ENCODE results near the gene GSTA3. TPM values are rescaled to one million over a fixed set of nuclear protein-coding genes. Genes with fewer than 3 reads are reported as not detected.

The GSTA3 gene
- total and polyA plus RNA-seq, 2 donors (not counting 1 experiment from before 2014, with no cell fraction given) = not detected

DNA sequence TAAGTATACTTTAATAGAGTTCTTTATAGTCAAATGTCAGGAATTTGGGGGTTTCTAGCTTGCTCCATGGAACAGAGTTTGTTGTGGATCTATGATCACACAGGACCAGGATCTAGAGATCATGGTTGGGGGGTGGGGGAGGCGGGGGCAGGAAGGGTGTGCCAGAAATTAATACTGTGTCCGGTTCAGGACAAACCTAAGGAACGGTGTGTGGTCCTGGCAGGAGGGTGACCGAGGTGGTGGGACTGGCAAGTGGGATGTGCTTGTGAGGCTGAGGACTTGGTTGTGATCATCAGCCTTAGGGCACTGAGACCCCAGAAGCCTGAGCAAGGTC is 27.9 kb downstream of the GSTA3 start:
- no peaks in the 10 kb centered on the region for H3K9me3 ChIP-seq (ENCODE audit: control insufficient read depth, insufficient read depth, low read depth, low read length)
- H3K4me1 ChIP-seq (ENCODE audit: control insufficient read depth, extremely low read depth, insufficient read depth, low read length) = peaks cover 8% of the 10 kb centered on the region
- no peaks in the 10 kb centered on the region for H3K79me2 ChIP-seq (ENCODE audit: control insufficient read depth, insufficient read depth, low read length)
- H3K27me3 ChIP-seq (ENCODE audit: control insufficient read depth, insufficient read depth, low read length) = no peaks in the 10 kb centered on the region
- H3K4me2 ChIP-seq (ENCODE audit: extremely low read depth, insufficient read depth, low read length) = peak overlapping the region; percentile 94
- no peaks in the 10 kb centered on the region for H3K36me3 ChIP-seq (ENCODE audit: control insufficient read depth, insufficient read depth, low read length)
- no peak overlapping the region for H3K27ac ChIP-seq (ENCODE audit: insufficient read depth, low read length)
- peak overlapping the region; percentile 99 for H2AFZ ChIP-seq (ENCODE audit: low read length)
- H4K20me1 ChIP-seq (ENCODE audit: control insufficient read depth, extremely low read depth, insufficient read depth, low read length) = no peaks in the 10 kb centered on the region
- DNase-seq (ENCODE audit: low read depth in 2 of 2) = no peak
- TF ChIP-seq, protein P1, sequence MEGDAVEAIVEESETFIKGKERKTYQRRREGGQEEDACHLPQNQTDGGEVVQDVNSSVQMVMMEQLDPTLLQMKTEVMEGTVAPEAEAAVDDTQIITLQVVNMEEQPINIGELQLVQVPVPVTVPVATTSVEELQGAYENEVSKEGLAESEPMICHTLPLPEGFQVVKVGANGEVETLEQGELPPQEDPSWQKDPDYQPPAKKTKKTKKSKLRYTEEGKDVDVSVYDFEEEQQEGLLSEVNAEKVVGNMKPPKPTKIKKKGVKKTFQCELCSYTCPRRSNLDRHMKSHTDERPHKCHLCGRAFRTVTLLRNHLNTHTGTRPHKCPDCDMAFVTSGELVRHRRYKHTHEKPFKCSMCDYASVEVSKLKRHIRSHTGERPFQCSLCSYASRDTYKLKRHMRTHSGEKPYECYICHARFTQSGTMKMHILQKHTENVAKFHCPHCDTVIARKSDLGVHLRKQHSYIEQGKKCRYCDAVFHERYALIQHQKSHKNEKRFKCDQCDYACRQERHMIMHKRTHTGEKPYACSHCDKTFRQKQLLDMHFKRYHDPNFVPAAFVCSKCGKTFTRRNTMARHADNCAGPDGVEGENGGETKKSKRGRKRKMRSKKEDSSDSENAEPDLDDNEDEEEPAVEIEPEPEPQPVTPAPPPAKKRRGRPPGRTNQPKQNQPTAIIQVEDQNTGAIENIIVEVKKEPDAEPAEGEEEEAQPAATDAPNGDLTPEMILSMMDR (conservative IDR thresholded peaks at IDR 0.05 in 1 of 2, IDR thresholded peaks at IDR 0.05 in 1 of 2; ENCODE audit: low read depth in 1 of 2, low read length in 2 of 2) = no peak
- no peak for TF ChIP-seq EZH2 (IDR thresholded peaks at IDR 0.05; ENCODE audit: low read length, missing control alignments)
- H3K9ac ChIP-seq (ENCODE audit: insufficient read depth, low read length) = no peak overlapping the region
- H3K4me3 ChIP-seq (replicated peaks in 1 of 4; ENCODE audit: control extremely low read depth in 1 of 4, insufficient read depth in 1 of 4, low read depth in 3 of 4, low read length in 4 of 4) = peak overlapping the region in 1 of 4 experiments; percentile 61

DNA sequence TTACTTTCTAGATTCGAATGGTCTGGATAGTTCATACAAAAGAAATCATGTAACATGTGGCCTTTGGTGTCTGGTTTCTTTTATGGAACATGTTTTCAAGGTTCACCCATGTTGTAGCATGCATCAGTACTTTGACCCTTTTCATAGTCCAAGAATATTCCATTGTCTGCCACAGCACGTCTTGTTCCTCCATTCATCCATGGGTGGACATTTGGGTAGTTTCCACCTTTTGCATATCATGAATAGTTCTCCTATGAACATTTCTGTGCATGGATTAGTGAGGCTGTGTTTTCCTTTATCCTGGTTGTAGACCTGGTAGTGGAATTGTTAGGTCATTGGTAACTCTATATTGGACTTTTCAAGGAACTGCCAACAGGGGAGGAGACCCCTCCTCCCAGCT is 31.7 kb downstream of the GSTA3 start:
- no peaks in the 10 kb centered on the region for H4K20me1 ChIP-seq (ENCODE audit: control insufficient read depth, extremely low read depth, insufficient read depth, low read length)

DNA sequence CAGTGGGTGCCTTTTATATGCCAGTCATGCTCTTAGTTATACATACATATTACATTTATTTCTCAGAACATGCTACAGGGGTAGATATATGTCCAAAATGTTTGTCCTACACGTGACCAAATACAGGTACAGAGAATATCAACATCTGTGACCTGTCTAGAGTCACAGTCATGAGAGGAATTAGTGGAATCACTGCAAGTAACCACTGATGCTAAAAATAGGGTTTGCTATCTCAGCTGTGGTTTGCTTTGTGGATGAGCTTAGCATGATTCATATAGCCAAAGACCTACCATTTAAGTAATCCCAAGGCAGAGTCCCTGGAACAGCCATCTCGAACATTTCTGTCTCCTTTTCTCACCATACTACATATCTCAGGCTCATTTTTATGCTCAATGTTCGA is 32.3 kb downstream of the GSTA3 start:
- H2AFZ ChIP-seq (ENCODE audit: low read length) = no peak overlapping the region
- TF ChIP-seq, protein P1 (conservative IDR thresholded peaks at IDR 0.05 in 1 of 2, IDR thresholded peaks at IDR 0.05 in 1 of 2; ENCODE audit: low read depth in 1 of 2, low read length in 2 of 2) = no peak
- TF ChIP-seq EZH2 (IDR thresholded peaks at IDR 0.05; ENCODE audit: low read length, missing control alignments) = no peak
- no peaks in the 10 kb centered on the region for H4K20me1 ChIP-seq (ENCODE audit: control insufficient read depth, extremely low read depth, insufficient read depth, low read length)
- peak; percentile 92 to 97 for DNase-seq (ENCODE audit: low read depth in 2 of 2)
- H3K4me2 ChIP-seq (ENCODE audit: extremely low read depth, insufficient read depth, low read length) = no peak overlapping the region
- no peak overlapping the region for H3K4me3 ChIP-seq (replicated peaks in 1 of 4; ENCODE audit: control extremely low read depth in 1 of 4, insufficient read depth in 1 of 4, low read depth in 3 of 4, low read length in 4 of 4)
- H3K9me3 ChIP-seq (ENCODE audit: control insufficient read depth, insufficient read depth, low read depth, low read length) = no peaks in the 10 kb centered on the region
- H3K36me3 ChIP-seq (ENCODE audit: control insufficient read depth, insufficient read depth, low read length) = no peaks in the 10 kb centered on the region
- peaks cover 7% of the 10 kb centered on the region for H3K4me1 ChIP-seq (ENCODE audit: control insufficient read depth, extremely low read depth, insufficient read depth, low read length)
- no peaks in the 10 kb centered on the region for H3K27me3 ChIP-seq (ENCODE audit: control insufficient read depth, insufficient read depth, low read length)
- no peak overlapping the region for H3K9ac ChIP-seq (ENCODE audit: insufficient read depth, low read length)
- H3K27ac ChIP-seq (ENCODE audit: insufficient read depth, low read length) = no peak overlapping the region
- no peaks in the 10 kb centered on the region for H3K79me2 ChIP-seq (ENCODE audit: control insufficient read depth, insufficient read depth, low read length)

More for the DNA sequence above, 31.7 kb downstream of the GSTA3 start:
- TF ChIP-seq, protein P1 (conservative IDR thresholded peaks at IDR 0.05 in 1 of 2, IDR thresholded peaks at IDR 0.05 in 1 of 2; ENCODE audit: low read depth in 1 of 2, low read length in 2 of 2) = no peak
- no peak for TF ChIP-seq EZH2 (IDR thresholded peaks at IDR 0.05; ENCODE audit: low read length, missing control alignments)
- no peak overlapping the region for H3K4me2 ChIP-seq (ENCODE audit: extremely low read depth, insufficient read depth, low read length)
- H3K4me1 ChIP-seq (ENCODE audit: control insufficient read depth, extremely low read depth, insufficient read depth, low read length) = peaks cover 8% of the 10 kb centered on the region
- no peaks in the 10 kb centered on the region for H3K79me2 ChIP-seq (ENCODE audit: control insufficient read depth, insufficient read depth, low read length)
- no peak overlapping the region for H3K27ac ChIP-seq (ENCODE audit: insufficient read depth, low read length)
- no peaks in the 10 kb centered on the region for H3K9me3 ChIP-seq (ENCODE audit: control insufficient read depth, insufficient read depth, low read depth, low read length)
- H3K36me3 ChIP-seq (ENCODE audit: control insufficient read depth, insufficient read depth, low read length) = no peaks in the 10 kb centered on the region
- no peak overlapping the region for H3K4me3 ChIP-seq (replicated peaks in 1 of 4; ENCODE audit: control extremely low read depth in 1 of 4, insufficient read depth in 1 of 4, low read depth in 3 of 4, low read length in 4 of 4)
- H3K27me3 ChIP-seq (ENCODE audit: control insufficient read depth, insufficient read depth, low read length) = no peaks in the 10 kb centered on the region
- no peak overlapping the region for H2AFZ ChIP-seq (ENCODE audit: low read length)
- DNase-seq (ENCODE audit: low read depth in 2 of 2) = peak in 1 of 2 donors; percentile 65
- H3K9ac ChIP-seq (ENCODE audit: insufficient read depth, low read length) = no peak overlapping the region
